ENCODE measurements around the gene RPS6KA2.

The RPS6KA2 gene

GRCh38 chr6:166627033-166627874 lies at the start of gene RPS6KA2:
RPS6KA2 (minus strand) TSS chr6:166627251; CDS start chr6:166627019, 232 bp downstream.
- DNase-seq: peak; percentile 82

GRCh38 chr6:166676270-166676860 lies 49.3 kb upstream of the RPS6KA2 start:
- no peak for DNase-seq

- DNase-seq: no peak
These were observed 48.7 kb upstream of the RPS6KA2 start for GRCh38 chr6:166675736-166676135.

- no peak for DNase-seq
These were observed 46.3 kb upstream of the RPS6KA2 start for GRCh38 chr6:166673309-166673708.

GRCh38 chr6:166672624-166673206 lies 45.7 kb upstream of the RPS6KA2 start:
- DNase-seq: no peak

GRCh38 chr6:166672146-166672545 lies 45.1 kb upstream of the RPS6KA2 start:
- DNase-seq: no peak

GRCh38 chr6:166671434-166672081 lies 44.5 kb upstream of the RPS6KA2 start:
- no peak for DNase-seq

- DNase-seq: no peak
These were observed 43.8 kb upstream of the RPS6KA2 start for GRCh38 chr6:166670894-166671293.

GRCh38 chr6:166670013-166670412 lies 43.0 kb upstream of the RPS6KA2 start:
- DNase-seq: no peak

- no peak for DNase-seq
These were observed 41.0 kb upstream of the RPS6KA2 start for GRCh38 chr6:166667796-166668610.

- DNase-seq: no peak
These were observed 37.1 kb upstream of the RPS6KA2 start for GRCh38 chr6:166664135-166664534.

- DNase-seq: no peak
These were observed 36.5 kb upstream of the RPS6KA2 start for GRCh38 chr6:166663568-166663967.

- no peak for DNase-seq
These were observed 35.6 kb upstream of the RPS6KA2 start for GRCh38 chr6:166662690-166663089.

- DNase-seq: no peak
These were observed 34.5 kb upstream of the RPS6KA2 start for GRCh38 chr6:166661327-166662085.

- no peak for DNase-seq
These were observed 33.2 kb upstream of the RPS6KA2 start for GRCh38 chr6:166660157-166660688.

- no peak for DNase-seq
These were observed 32.5 kb upstream of the RPS6KA2 start for GRCh38 chr6:166659581-166659980.

GRCh38 chr6:166658792-166659150 lies 31.7 kb upstream of the RPS6KA2 start:
- no peak for DNase-seq

GRCh38 chr6:166658115-166658791 lies 31.2 kb upstream of the RPS6KA2 start:
- DNase-seq: no peak

GRCh38 chr6:166657531-166657930 lies 30.5 kb upstream of the RPS6KA2 start:
- DNase-seq: no peak

- DNase-seq: no peak
These were observed 29.4 kb upstream of the RPS6KA2 start for GRCh38 chr6:166656230-166657151.

Measured in NCI-H446 treated with DMSO at 0.1 percent for 48 hours (cell line).